Tongue (tissue), 1 donor: ENCODE results near the gene PARP4. TPM values are rescaled to one million over a fixed set of nuclear protein-coding genes. Genes with fewer than 3 reads are reported as not detected.

Experiments
- total RNA-seq: library from RNA; depleted of rRNA; stranded (reverse); fragments of >200 nt; gene quantifications from one replicate; pipeline ENCODE4 v1.2.3, GENCODE V29; 2014

Gene PARP4
- total RNA-seq, 1 donor from 2014 or later, result 37.0 TPM

Other genes with a start within 250 kb of the PARP4 start
- 3.8 TPM for gene C1QTNF9, start 203.2 kb downstream of the PARP4 start, total RNA-seq
- gene ATP12A, start 167.6 kb upstream of the PARP4 start, total RNA-seq, result 0.21 TPM